ENCODE measurements around the gene KLHL12. TPM values are rescaled to one million over a fixed set of nuclear protein-coding genes. Genes with fewer than 3 reads are reported as not detected.

The KLHL12 gene
- polyA plus RNA-seq, 1 donor (not counting 4 experiments of a cell fraction or from before 2014, with no cell fraction given), result 32.3 TPM

GRCh38 chr1:202974856-202975255, 47.8 kb upstream of the KLHL12 start:
- no peak overlapping the region for H3K4me2 ChIP-seq (ENCODE audit: control insufficient read depth, extremely low read depth, insufficient read depth, low read depth, low read length)
- H3K4me3 ChIP-seq (ENCODE audit: control insufficient read depth in 2 of 3, extremely low read depth in 1 of 3, insufficient read depth in 2 of 3, low read depth in 1 of 3, low read length in 3 of 3), result no peak overlapping the region
- H3K9me3 ChIP-seq (ENCODE audit: control insufficient read depth, low read depth, low read length), result no peaks in the 10 kb centered on the region
- TF ChIP-seq, protein P1, sequence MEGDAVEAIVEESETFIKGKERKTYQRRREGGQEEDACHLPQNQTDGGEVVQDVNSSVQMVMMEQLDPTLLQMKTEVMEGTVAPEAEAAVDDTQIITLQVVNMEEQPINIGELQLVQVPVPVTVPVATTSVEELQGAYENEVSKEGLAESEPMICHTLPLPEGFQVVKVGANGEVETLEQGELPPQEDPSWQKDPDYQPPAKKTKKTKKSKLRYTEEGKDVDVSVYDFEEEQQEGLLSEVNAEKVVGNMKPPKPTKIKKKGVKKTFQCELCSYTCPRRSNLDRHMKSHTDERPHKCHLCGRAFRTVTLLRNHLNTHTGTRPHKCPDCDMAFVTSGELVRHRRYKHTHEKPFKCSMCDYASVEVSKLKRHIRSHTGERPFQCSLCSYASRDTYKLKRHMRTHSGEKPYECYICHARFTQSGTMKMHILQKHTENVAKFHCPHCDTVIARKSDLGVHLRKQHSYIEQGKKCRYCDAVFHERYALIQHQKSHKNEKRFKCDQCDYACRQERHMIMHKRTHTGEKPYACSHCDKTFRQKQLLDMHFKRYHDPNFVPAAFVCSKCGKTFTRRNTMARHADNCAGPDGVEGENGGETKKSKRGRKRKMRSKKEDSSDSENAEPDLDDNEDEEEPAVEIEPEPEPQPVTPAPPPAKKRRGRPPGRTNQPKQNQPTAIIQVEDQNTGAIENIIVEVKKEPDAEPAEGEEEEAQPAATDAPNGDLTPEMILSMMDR (optimal IDR thresholded peaks at IDR 0.05 in 1 of 3, IDR thresholded peaks at IDR 0.05 in 1 of 3, conservative IDR thresholded peaks at IDR 0.05 in 1 of 3; ENCODE audit: extremely low read depth in 1 of 3, insufficient read depth in 2 of 3, low read length in 3 of 3), result no peak
- TF ChIP-seq EZH2 (IDR thresholded peaks at IDR 0.05; ENCODE audit: low read length), result no peak
- no peak overlapping the region for H2AFZ ChIP-seq (ENCODE audit: control insufficient read depth, low read length)
- no peaks in the 10 kb centered on the region for H3K36me3 ChIP-seq (ENCODE audit: control insufficient read depth in 2 of 2, extremely low read depth in 1 of 2, insufficient read depth in 2 of 2, low read length in 2 of 2)
- no peaks in the 10 kb centered on the region for H3K79me2 ChIP-seq (ENCODE audit: control insufficient read depth, insufficient read depth, low read length)
- DNase-seq (ENCODE audit: low read depth, low spot score), result no peak
- H3K4me1 ChIP-seq (ENCODE audit: control insufficient read depth, extremely low read depth, insufficient read depth, low read length), result no peaks in the 10 kb centered on the region
- H3K27ac ChIP-seq (ENCODE audit: control insufficient read depth, insufficient read depth, low read length), result no peak overlapping the region
- no peaks in the 10 kb centered on the region for H3K9me1 ChIP-seq (ENCODE audit: control insufficient read depth, extremely low read depth, insufficient read depth, low read length)
- no peaks in the 10 kb centered on the region for H3K27me3 ChIP-seq (ENCODE audit: control insufficient read depth, extremely low read depth, insufficient read depth, low read length)
- H3K9ac ChIP-seq (ENCODE audit: control insufficient read depth, extremely low read depth, insufficient read depth, low read length), result no peak overlapping the region
- no peaks in the 10 kb centered on the region for H4K20me1 ChIP-seq (ENCODE audit: control insufficient read depth, extremely low read depth, insufficient read depth, low read length)
- dilution Hi-C loops (cut with MboI; ENCODE audit: extremely low pct_ligation_motif_present, low sequenced_read_pairs), result no loop called here
- FAIRE-seq, result no peak

GRCh38 chr1:202972046-202972445, 45.0 kb upstream of the KLHL12 start:
- H3K4me1 ChIP-seq (ENCODE audit: control insufficient read depth, extremely low read depth, insufficient read depth, low read length), result peaks cover 11% of the 10 kb centered on the region
- H3K79me2 ChIP-seq (ENCODE audit: control insufficient read depth, insufficient read depth, low read length), result peaks cover under 1% of the 10 kb centered on the region
- no peak for DNase-seq (ENCODE audit: low read depth, low spot score)
- no peaks in the 10 kb centered on the region for H3K27me3 ChIP-seq (ENCODE audit: control insufficient read depth, extremely low read depth, insufficient read depth, low read length)
- H4K20me1 ChIP-seq (ENCODE audit: control insufficient read depth, extremely low read depth, insufficient read depth, low read length), result no peaks in the 10 kb centered on the region
- no peak overlapping the region for H2AFZ ChIP-seq (ENCODE audit: control insufficient read depth, low read length)
- no peak overlapping the region for H3K27ac ChIP-seq (ENCODE audit: control insufficient read depth, insufficient read depth, low read length)
- no peaks in the 10 kb centered on the region for H3K9me3 ChIP-seq (ENCODE audit: control insufficient read depth, low read depth, low read length)
- dilution Hi-C loops (cut with MboI; ENCODE audit: extremely low pct_ligation_motif_present, low sequenced_read_pairs), result no loop called here
- FAIRE-seq, result no peak
- TF ChIP-seq, protein P1 (optimal IDR thresholded peaks at IDR 0.05 in 1 of 3, IDR thresholded peaks at IDR 0.05 in 1 of 3, conservative IDR thresholded peaks at IDR 0.05 in 1 of 3; ENCODE audit: extremely low read depth in 1 of 3, insufficient read depth in 2 of 3, low read length in 3 of 3), result no peak
- no peak for TF ChIP-seq EZH2 (IDR thresholded peaks at IDR 0.05; ENCODE audit: low read length)
- H3K4me3 ChIP-seq (ENCODE audit: control insufficient read depth in 2 of 3, extremely low read depth in 1 of 3, insufficient read depth in 2 of 3, low read depth in 1 of 3, low read length in 3 of 3), result no peak overlapping the region
- H3K9ac ChIP-seq (ENCODE audit: control insufficient read depth, extremely low read depth, insufficient read depth, low read length), result no peak overlapping the region
- H3K9me1 ChIP-seq (ENCODE audit: control insufficient read depth, extremely low read depth, insufficient read depth, low read length), result no peaks in the 10 kb centered on the region
- H3K36me3 ChIP-seq (ENCODE audit: control insufficient read depth in 2 of 2, extremely low read depth in 1 of 2, insufficient read depth in 2 of 2, low read length in 2 of 2), result no peaks in the 10 kb centered on the region
- H3K4me2 ChIP-seq (ENCODE audit: control insufficient read depth, extremely low read depth, insufficient read depth, low read depth, low read length), result no peak overlapping the region
